ENCODE measurements around the gene LMO3. TPM values are rescaled to one million over a fixed set of nuclear protein-coding genes. Genes with fewer than 3 reads are reported as not detected.

LMO3 gene
- total and polyA plus RNA-seq, 2 of the 8 experiments (the other 6 are each of a cell fraction or from before 2014, with no cell fraction given): 4.7 to 16.7 TPM

DNA sequence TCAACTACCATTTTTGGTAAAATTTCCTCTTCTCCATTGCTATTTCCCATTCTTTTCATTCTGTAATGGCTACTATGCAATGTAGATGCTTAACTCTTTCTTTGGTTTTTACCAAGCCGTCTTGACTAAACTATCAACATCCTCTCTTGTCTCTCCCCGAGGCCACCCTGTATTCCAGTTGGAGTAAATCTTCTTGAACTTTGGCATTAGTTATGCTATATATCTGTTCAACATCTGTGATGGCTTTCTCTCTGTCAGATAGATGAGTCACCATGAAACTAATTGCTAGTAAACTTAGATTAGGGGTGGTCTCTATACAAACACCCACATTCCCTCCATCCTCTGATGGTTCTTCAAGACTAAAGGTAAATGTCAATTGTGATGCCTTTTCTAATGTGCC, 63.4 kb downstream of the LMO3 start:
- Histone ChIP-seq H3K14ac (ENCODE audit: insufficient read length) (no peak overlapping the region), H3K27me3 (replicated peaks in 1 of 4; ENCODE audit: control insufficient read depth in 3 of 4, extremely low read depth in 1 of 4, insufficient read depth in 3 of 4, low read length in 3 of 4) (peaks cover 0 to 1% (median 0%) of the 10 kb centered on the region in 4 experiments; a peak in 1 of 7 replicates), H3K4me2 (ENCODE audit: insufficient read depth in 1 of 2, low read depth in 2 of 2, low read length in 2 of 2) (no peak overlapping the region), H3K36me3 (ENCODE audit: control insufficient read depth in 2 of 4, insufficient read depth in 4 of 4, low read length in 3 of 4) (no peaks in the 10 kb centered on the region), H3K18ac (ENCODE audit: extremely low read depth, low read length) (no peak overlapping the region), H3K23ac (ENCODE audit: insufficient read length) (no peak overlapping the region), H2BK12ac (ENCODE audit: low read depth, low read length) (no peak overlapping the region), H3K56ac (replicated peaks; ENCODE audit: insufficient read length, low read depth, low read length) (no peak overlapping the region), H3K9me3 (ENCODE audit: insufficient read depth in 2 of 2, low read depth in 1 of 2, low read length in 1 of 2) (peaks cover 1 to 2% of the 10 kb centered on the region in 2 experiments; a peak in 2 of 4 replicates), H2BK120ac (replicated peaks; ENCODE audit: low read depth, low read length) (no peak overlapping the region), H3K4ac (replicated peaks; ENCODE audit: insufficient read length, low read depth, low read length) (no peak overlapping the region), H3K79me2 (ENCODE audit: control insufficient read depth in 1 of 2, insufficient read depth in 2 of 2, low read length in 2 of 2) (no peaks in the 10 kb centered on the region), H2AFZ (ENCODE audit: low read length) (no peak overlapping the region), H4K5ac (ENCODE audit: insufficient read length, low read depth, low read length) (no peak overlapping the region), H3K27ac (ENCODE audit: low read depth, low read length) (no peak overlapping the region), H3K23me2 (ENCODE audit: low read depth, low read length) (no peaks in the 10 kb centered on the region), H3K9ac (replicated peaks in 1 of 4; ENCODE audit: extremely low read depth in 1 of 4, low read depth in 3 of 4, low read length in 3 of 4) (no peak overlapping the region), H2BK20ac (ENCODE audit: low read length) (no peak overlapping the region), H2BK15ac (ENCODE audit: low read length) (no peak overlapping the region), H3K4me1 (replicated peaks in 1 of 4; ENCODE audit: control insufficient read depth in 3 of 4, insufficient read depth in 4 of 4, low read length in 3 of 4) (no peaks in the 10 kb centered on the region), H4K91ac (replicated peaks; ENCODE audit: insufficient read length, low read length) (no peak overlapping the region), H3K4me3 (ENCODE audit: extremely low read depth in 1 of 4, insufficient read depth in 2 of 4, low read depth in 3 of 4, low read length in 4 of 4) (no peak overlapping the region), H2BK5ac (ENCODE audit: low read depth, low read length) (no peak overlapping the region), H4K20me1 (replicated peaks in 1 of 2; ENCODE audit: control insufficient read depth in 1 of 2, insufficient read depth in 2 of 2, low read length in 2 of 2) (no peaks in the 10 kb centered on the region), H3K79me1 (ENCODE audit: low read depth, low read length) (no peaks in the 10 kb centered on the region), H4K8ac (ENCODE audit: extremely low read depth, insufficient read depth, low read length) (no peak overlapping the region), H2AK5ac (ENCODE audit: low read depth, low read length) (no peak overlapping the region)
- 94% methylated on average over 2 of the region's 2 CpGs; no CpG with 5 or more reads in 1 of the 2 experiments for WGBS, 2 experiments (ENCODE audit: extremely low coverage in 1 of 2, insufficient coverage in 1 of 2, insufficient read length in 1 of 2, insufficient replicate concordance in 2 of 2, low coverage in 1 of 2, low lambda C conversion rate in 2 of 2, missing lambda C conversion rate in 1 of 2)
- no peak for DNase-seq (ENCODE audit: low read depth in 1 of 2, low spot score in 2 of 2)
- FAIRE-seq: no peak
- POLR2A ChIA-PET (ENCODE audit: partially characterized antibody): no interaction called here
- CTCF ChIA-PET (ENCODE audit: partially characterized antibody): no interaction called here
- TF ChIP-seq MAFK (IDR thresholded peaks at IDR 0.05; ENCODE audit: low read depth, low read length): no peak
- no peak for TF ChIP-seq SRF (IDR thresholded peaks at IDR 0.05; ENCODE audit: low read depth, low read length)
- TF ChIP-seq, protein P1, sequence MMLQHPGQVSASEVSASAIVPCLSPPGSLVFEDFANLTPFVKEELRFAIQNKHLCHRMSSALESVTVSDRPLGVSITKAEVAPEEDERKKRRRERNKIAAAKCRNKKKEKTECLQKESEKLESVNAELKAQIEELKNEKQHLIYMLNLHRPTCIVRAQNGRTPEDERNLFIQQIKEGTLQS (IDR thresholded peaks at IDR 0.05; ENCODE audit: insufficient read depth, low read depth, low read length): no peak
- no peak for TF ChIP-seq BACH1 (IDR thresholded peaks at IDR 0.05; ENCODE audit: low read length)
- no peak for TF ChIP-seq PHF8 (conservative IDR thresholded peaks at IDR 0.05; ENCODE audit: low read depth, low read length)
- TF ChIP-seq POLR2AphosphoS5 (IDR thresholded peaks at IDR 0.05; ENCODE audit: low read depth, low read length): no peak
- no peak for TF ChIP-seq NRF1 (IDR thresholded peaks at IDR 0.05; ENCODE audit: low read depth, low read length)
- no peak for TF ChIP-seq EZH2 (IDR thresholded peaks at IDR 0.05; ENCODE audit: low read depth, low read length, severe bottlenecking)
- TF ChIP-seq, protein P2, sequence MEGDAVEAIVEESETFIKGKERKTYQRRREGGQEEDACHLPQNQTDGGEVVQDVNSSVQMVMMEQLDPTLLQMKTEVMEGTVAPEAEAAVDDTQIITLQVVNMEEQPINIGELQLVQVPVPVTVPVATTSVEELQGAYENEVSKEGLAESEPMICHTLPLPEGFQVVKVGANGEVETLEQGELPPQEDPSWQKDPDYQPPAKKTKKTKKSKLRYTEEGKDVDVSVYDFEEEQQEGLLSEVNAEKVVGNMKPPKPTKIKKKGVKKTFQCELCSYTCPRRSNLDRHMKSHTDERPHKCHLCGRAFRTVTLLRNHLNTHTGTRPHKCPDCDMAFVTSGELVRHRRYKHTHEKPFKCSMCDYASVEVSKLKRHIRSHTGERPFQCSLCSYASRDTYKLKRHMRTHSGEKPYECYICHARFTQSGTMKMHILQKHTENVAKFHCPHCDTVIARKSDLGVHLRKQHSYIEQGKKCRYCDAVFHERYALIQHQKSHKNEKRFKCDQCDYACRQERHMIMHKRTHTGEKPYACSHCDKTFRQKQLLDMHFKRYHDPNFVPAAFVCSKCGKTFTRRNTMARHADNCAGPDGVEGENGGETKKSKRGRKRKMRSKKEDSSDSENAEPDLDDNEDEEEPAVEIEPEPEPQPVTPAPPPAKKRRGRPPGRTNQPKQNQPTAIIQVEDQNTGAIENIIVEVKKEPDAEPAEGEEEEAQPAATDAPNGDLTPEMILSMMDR (IDR thresholded peaks at IDR 0.05; ENCODE audit: control extremely low read depth in 1 of 3, insufficient read depth in 1 of 3, low read depth in 1 of 3, low read length in 3 of 3): no peak
- TF ChIP-seq ASH2L (IDR thresholded peaks at IDR 0.05; ENCODE audit: low read length): no peak
- no peak for TF ChIP-seq RNF2 (IDR thresholded peaks at IDR 0.05; ENCODE audit: borderline replicate concordance, low read depth, low read length, missing control alignments, poor library complexity, severe bottlenecking)

Data from H1 (cell line).